Measurements from ENCODE around the gene IGSF11.

Gene IGSF11

GRCh38 chr3:118988198-118989130 lies 46.2 kb downstream of the IGSF11 start:
- no peak for TF ChIP-seq ZFX (IDR thresholded peaks at IDR 0.05; ENCODE audit: borderline replicate concordance)
- TF ChIP-seq CTCF (IDR thresholded peaks at IDR 0.05), result no peak
- no peak overlapping the region for H3K27ac ChIP-seq

GRCh38 chr3:118987477-118987876 lies 47.2 kb downstream of the IGSF11 start:
- TF ChIP-seq ZFX (IDR thresholded peaks at IDR 0.05; ENCODE audit: borderline replicate concordance) (no peak), CTCF (IDR thresholded peaks at IDR 0.05) (no peak)

GRCh38 chr3:118986734-118987133 lies 47.9 kb downstream of the IGSF11 start:
- TF ChIP-seq CTCF (IDR thresholded peaks at IDR 0.05), result no peak
- no peak for TF ChIP-seq ZFX (IDR thresholded peaks at IDR 0.05; ENCODE audit: borderline replicate concordance)
- no peak overlapping the region for H3K27ac ChIP-seq

More at GRCh38 chr3:118987477-118987876, 47.2 kb downstream of the IGSF11 start:
- no peak overlapping the region for H3K27ac ChIP-seq

- TF ChIP-seq CTCF (IDR thresholded peaks at IDR 0.05), result no peak
- TF ChIP-seq ZFX (IDR thresholded peaks at IDR 0.05; ENCODE audit: borderline replicate concordance), result no peak
- H3K27ac ChIP-seq, result no peak overlapping the region
Measured at GRCh38 chr3:118984699-118985098, 49.9 kb downstream of the IGSF11 start.

GRCh38 chr3:118981494-118982134 lies 53.0 kb downstream of the IGSF11 start:
- no peak for TF ChIP-seq CTCF (IDR thresholded peaks at IDR 0.05)
- no peak for TF ChIP-seq ZFX (IDR thresholded peaks at IDR 0.05; ENCODE audit: borderline replicate concordance)
- H3K27ac ChIP-seq, result no peak overlapping the region

GRCh38 chr3:118980832-118981231 lies 53.8 kb downstream of the IGSF11 start:
- H3K27ac ChIP-seq, result no peak overlapping the region
- TF ChIP-seq ZFX (IDR thresholded peaks at IDR 0.05; ENCODE audit: borderline replicate concordance) (no peak), CTCF (IDR thresholded peaks at IDR 0.05) (no peak)

- H3K27ac ChIP-seq, result no peak overlapping the region
- TF ChIP-seq CTCF (IDR thresholded peaks at IDR 0.05) (no peak), ZFX (IDR thresholded peaks at IDR 0.05; ENCODE audit: borderline replicate concordance) (no peak)
Measured at GRCh38 chr3:118978393-118978758, 56.3 kb downstream of the IGSF11 start.
